Left renal pelvis (tissue), 4 donors: ENCODE results near the gene CFAP299. TPM values are rescaled to one million over a fixed set of nuclear protein-coding genes. Genes with fewer than 3 reads are reported as not detected.
"Not testable (repeated sequence)": the region's sequence is repeated elsewhere in the genome, so short reads cannot be mapped to it uniquely, and the experiment has no call there.

Experiments
- DNase-seq, 4 donors: peaks; one replicate each; pipeline ENCODE4 v3.0.0-alpha.2; 2013; ENCODE audit warnings: low read depth in 4 of 4, low spot score in 3 of 4
- polyA plus RNA-seq, 4 donors: library from polyadenylated mRNA; unstranded; fragments of 120-200 nt; gene quantifications; one replicate each; pipeline ENCODE4 v1.2.1, GENCODE V29; 2013; ENCODE audit not compliant: insufficient read length in 4 of 4

The CFAP299 gene
- polyA plus RNA-seq, 4 donors = 0.52 to 1.1 (median 0.69) TPM; not detected in 1

DNA sequence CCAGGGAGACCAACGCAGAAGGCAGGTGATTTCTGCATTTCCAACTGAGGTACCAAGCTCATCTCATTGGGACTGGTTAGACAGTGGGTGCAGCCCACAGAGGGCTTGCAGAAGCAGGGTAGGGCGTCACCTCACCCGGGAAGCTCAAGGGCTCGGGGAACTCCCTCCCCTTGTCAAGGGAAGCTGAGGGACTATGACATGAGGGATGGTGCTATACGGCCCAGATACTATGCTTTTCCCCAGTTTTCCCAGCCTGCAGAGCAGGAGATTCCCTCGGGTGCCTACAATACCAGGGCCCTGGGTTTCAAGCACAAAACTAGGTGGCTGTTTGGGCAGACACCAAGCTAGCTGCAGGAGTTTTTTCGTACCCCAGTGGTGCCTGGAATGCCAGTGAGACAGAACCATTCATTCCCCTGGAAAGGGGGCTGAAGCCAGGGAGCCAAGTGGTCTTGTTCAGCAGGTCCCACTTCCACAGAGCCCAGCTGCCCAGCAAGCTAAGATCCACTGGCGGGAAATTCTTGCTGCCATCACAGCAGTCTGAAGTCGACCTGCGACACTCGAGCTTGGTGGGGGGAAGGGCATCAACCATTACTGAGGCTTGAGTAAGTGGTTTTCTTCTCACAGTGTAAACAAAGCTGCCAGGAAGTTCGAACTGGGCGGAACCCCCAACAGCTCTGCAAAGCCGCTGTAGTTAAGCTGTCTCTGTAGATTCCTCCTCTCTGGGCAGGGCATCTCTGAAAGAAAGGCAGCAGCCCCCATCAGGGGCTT, 103.9 kb downstream of the CFAP299 start:
- not testable (repeated sequence) for DNase-seq

GRCh38 chr4:80446248-80446647, 110.7 kb downstream of the CFAP299 start:
- DNase-seq = no peak

DNA sequence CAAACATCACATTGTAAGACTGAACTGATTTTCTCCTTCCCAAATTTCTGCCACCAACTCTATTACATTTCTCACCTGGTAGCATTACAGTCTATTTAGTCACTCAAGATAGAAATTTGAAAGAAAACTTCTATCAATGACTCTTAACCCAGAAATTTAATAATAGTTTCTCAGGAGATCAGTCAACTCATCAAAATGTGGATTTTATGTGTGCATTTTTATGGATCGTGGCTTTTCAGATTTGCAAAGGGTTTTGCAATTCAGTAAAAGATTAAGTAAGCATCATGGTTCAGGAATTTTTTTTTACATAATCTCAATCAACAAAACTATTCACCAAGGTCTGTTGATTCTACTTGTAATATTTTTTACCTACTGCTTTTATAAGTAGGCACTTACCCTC, 111.1 kb downstream of the CFAP299 start:
- DNase-seq = no peak

- DNase-seq = no peak
These were observed 112.0 kb downstream of the CFAP299 start for GRCh38 chr4:80447493-80447892.

GRCh38 chr4:80448056-80448455, 112.5 kb downstream of the CFAP299 start:
- no peak for DNase-seq

- DNase-seq = no peak
These were observed 116.5 kb downstream of the CFAP299 start for GRCh38 chr4:80452055-80452454.

DNA sequence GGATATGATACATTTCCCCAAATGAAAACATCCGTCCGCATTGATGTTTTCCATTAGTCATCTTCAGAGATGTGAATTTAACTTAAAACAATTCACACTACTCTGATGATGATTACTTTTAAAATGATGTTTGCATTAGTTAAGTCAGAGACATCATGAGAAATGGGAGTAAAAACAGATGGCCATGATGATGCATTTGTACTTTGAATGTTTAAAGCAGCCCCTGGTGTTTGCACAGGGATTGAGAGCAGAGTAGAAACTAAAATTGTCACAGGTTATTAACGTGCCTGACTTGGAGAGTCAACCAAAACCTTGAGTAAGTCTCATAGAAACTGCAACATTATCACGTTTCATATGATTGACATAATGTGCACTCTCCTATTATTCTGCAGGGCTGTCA, 117.2 kb downstream of the CFAP299 start:
- no peak for DNase-seq

- no peak for DNase-seq
These were observed 118.5 kb downstream of the CFAP299 start for GRCh38 chr4:80454040-80454439.

GRCh38 chr4:80454556-80454955, 119.0 kb downstream of the CFAP299 start:
- DNase-seq = no peak

GRCh38 chr4:80459918-80460473, 124.5 kb downstream of the CFAP299 start:
- no peak for DNase-seq

DNA sequence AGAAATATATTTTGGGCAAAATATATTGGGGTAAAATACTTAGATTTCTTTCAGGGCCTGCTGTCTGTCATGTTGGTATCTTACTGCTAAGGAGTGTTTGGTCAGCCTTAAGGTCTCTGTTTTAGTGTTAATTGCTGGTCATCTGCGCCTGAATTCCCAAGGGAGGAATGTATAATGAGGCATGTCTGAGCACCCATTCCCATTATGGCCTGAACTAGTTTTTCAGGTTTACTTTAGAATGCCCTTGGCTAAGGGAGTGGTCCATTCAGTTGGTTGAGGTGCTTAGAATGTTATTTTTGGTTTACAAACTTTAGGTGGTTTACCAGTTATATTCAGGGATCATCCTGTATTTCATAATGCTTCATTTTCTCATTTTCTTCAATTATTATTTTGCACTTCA, 125.9 kb downstream of the CFAP299 start:
- peak in 1 of 4 donors; percentile 42 for DNase-seq

DNA sequence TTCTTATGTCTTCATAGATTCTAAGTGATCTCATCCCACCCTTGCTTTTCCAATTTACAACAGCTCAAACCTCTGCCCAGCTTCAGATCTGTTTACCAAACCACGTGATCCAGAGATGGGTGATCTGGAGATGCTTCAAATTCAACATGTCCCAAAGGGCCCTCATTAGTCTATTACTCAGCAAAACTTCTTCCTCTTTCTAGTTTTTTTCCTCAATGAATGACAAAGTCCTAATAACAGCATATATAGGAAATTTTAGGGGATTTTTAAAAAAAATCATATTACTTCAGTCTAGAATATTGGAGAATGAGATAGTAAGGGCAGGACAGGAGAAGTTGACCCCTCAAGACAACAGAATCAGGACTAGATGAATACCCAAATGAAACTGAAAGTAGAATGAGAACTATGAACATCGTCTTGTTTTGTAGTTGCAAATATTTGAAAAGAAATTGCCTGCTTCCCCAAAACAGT, 127.1 kb downstream of the CFAP299 start:
- no peak for DNase-seq

GRCh38 chr4:80463509-80463908, 128.0 kb downstream of the CFAP299 start:
- DNase-seq = no peak

DNA sequence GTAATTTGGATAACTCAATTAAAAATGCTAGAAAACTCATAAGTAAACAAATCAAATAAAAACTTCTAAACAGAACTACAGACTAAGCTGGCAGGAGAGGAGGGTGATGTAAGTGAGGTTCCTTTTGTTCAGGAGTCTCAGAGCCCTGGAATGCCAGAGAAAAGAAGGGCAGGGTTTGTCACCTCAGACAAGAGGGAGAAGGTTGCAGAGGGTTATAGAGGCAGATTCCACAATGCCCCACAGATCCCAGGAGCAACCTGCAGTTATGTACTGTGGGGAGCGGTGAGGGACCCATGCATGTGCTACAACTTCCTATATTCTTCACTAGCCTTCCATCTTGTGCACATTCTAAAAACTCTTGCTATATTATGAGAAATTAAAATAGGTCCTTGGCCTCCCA, 129.7 kb downstream of the CFAP299 start:
- no peak for DNase-seq

DNA sequence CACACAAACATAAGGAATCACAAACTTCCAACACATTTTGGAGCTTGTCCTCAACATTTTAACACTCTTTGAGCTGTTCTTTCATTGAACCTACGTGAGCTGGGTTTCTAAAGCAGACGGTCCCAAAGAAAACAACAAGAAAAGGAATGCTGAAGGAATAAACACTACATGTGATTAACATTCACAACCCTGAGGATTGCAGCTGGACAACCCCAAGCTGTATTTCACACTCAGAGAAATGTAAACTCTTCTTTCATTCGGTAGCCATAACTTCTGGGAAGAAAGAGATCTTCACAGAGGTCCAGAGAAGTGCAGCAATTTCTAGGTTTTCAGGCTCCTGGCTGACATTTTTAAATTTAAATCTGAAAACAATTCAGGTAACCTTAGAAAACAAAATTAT, 130.2 kb downstream of the CFAP299 start:
- no peak for DNase-seq

DNA sequence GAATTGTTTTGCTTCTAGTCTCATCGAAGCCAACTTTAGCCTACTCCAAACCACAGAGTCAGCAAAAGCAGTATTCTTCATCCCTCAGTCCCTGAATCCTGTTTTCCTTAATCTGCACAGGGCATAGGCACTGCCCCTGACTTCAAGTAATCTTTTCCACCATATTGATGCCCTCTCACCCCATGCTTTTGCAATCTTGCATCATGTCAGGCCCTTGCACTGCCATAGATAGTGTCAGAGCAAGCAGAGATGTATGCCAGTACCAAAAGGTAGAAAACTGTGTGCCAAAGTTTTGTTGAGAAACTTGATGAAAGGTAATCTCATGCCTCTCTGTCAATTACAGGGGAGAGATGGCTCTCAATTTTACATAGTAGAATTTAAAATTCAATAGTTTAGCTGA, 131.1 kb downstream of the CFAP299 start:
- no peak for DNase-seq

DNA sequence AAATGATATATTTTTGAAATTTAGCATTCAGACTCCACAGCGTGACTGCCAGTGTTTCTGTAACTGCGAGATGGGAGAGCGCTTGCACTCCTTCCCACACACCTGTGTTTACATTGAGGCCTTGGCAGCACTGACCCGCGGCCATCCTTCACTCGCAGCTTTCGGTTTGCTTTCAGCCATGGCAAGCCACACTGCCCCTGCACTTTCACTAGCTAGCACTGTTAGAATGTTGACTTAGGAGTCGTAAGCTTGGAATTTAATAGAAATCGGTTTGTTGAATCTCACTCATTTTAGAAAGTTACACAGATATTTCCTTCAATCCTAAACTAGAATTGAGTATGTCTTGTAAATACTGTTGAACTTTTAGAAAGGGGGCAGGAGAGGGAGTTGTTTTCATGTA, 136.2 kb downstream of the CFAP299 start:
- DNase-seq = peak; percentile 27 to 62 (median 46)

GRCh38 chr4:80475236-80475635, 139.7 kb downstream of the CFAP299 start:
- DNase-seq = no peak

DNA sequence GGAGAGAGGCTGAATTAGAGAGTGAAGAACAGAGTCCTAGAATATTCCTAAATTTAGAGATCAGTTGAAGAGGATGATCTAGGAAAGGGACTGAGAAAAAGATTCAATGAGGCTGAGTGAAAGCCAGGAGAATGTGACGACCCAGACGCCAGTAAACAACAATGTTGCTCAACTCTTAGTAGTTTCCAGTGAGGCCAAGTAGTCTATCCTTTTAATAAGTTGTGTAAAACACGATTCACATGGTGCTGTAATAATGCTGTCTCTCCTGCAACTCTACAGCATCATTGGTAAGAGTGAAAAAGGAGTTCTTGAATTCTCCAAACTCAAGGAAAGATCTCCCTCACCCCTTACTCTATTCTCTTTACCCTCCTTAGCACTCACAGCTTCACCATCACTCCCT, 140.3 kb downstream of the CFAP299 start:
- no peak for DNase-seq

- no peak for DNase-seq
These were observed 149.2 kb downstream of the CFAP299 start for GRCh38 chr4:80484712-80485111.

- DNase-seq = no peak
These were observed 151.1 kb downstream of the CFAP299 start for GRCh38 chr4:80486603-80487002.

DNA sequence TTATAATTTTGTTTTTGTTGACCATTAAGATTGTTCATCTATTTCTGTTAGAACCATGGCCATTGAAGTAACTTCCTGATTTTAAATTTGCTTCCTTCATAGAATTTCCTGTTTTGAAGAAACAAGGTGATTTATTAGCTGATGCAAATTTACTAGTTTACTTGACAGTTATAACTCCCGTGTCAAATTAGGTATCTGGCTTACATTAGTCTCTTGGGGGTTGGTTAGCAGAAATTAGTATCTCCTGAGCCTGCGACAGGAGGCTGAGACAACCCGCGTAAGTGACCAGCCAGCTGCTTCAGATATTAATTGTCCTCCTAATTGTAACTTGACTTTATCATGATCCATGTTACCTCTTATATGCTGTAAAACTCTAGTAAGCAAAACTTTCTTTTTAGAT, 154.3 kb downstream of the CFAP299 start:
- no peak for DNase-seq
